GM18517 (cell line): Measurements from ENCODE around the gene VRK1.
"Not testable (repeated sequence)": the region's sequence is repeated elsewhere in the genome, so short reads cannot be mapped to it uniquely, and the experiment has no call there.

Experiments
- ATAC-seq: cut with Tn5 transposase; IDR thresholded peaks from one replicate; pipeline ENCODE4 v1.9.1; 2021; ENCODE audit warnings: mild to moderate bottlenecking, moderate library complexity; ENCODE audit not compliant: unreplicated experiment

The VRK1 gene

GRCh38 chr14:96796851-96797581, at the start of gene VRK1:
VRK1 (plus strand) TSS chr14:96797382; CDS start chr14:96833472, 36,090 bp downstream.
- ATAC-seq: peak; percentile 88

- no peak for ATAC-seq
Measured at GRCh38 chr14:96747608-96748007, 49.6 kb upstream of the VRK1 start.

- no peak for ATAC-seq
Measured at GRCh38 chr14:96748362-96748761, 48.8 kb upstream of the VRK1 start.

- no peak for ATAC-seq
Measured at GRCh38 chr14:96751505-96751904, 45.7 kb upstream of the VRK1 start.

GRCh38 chr14:96752125-96752524, 45.1 kb upstream of the VRK1 start:
- no peak for ATAC-seq

GRCh38 chr14:96752594-96752993, 44.6 kb upstream of the VRK1 start:
- no peak for ATAC-seq

GRCh38 chr14:96754162-96754844, 42.9 kb upstream of the VRK1 start:
- ATAC-seq: no peak

GRCh38 chr14:96754845-96755184, 42.4 kb upstream of the VRK1 start:
- ATAC-seq: no peak

GRCh38 chr14:96756745-96757144, 40.4 kb upstream of the VRK1 start:
- no peak for ATAC-seq

- ATAC-seq: no peak
Measured at GRCh38 chr14:96757456-96757855, 39.7 kb upstream of the VRK1 start.

GRCh38 chr14:96761066-96761465, 36.1 kb upstream of the VRK1 start:
- ATAC-seq: no peak

- peak; percentile 99 for ATAC-seq
Measured at GRCh38 chr14:96762650-96763049, 34.5 kb upstream of the VRK1 start.

GRCh38 chr14:96764012-96764411, 33.2 kb upstream of the VRK1 start:
- ATAC-seq: no peak

- not testable (repeated sequence) for ATAC-seq
Measured at GRCh38 chr14:96765205-96765604, 32.0 kb upstream of the VRK1 start.

GRCh38 chr14:96772929-96773328, 24.3 kb upstream of the VRK1 start:
- ATAC-seq: no peak

- no peak for ATAC-seq
Measured at GRCh38 chr14:96776791-96777190, 20.4 kb upstream of the VRK1 start.

GRCh38 chr14:96780500-96780899, 16.7 kb upstream of the VRK1 start:
- ATAC-seq: no peak

- no peak for ATAC-seq
Measured at GRCh38 chr14:96781371-96781770, 15.8 kb upstream of the VRK1 start.

- no peak for ATAC-seq
Measured at GRCh38 chr14:96782436-96782835, 14.7 kb upstream of the VRK1 start.

GRCh38 chr14:96783043-96783914, 13.9 kb upstream of the VRK1 start:
- ATAC-seq: no peak

- no peak for ATAC-seq
Measured at GRCh38 chr14:96783915-96784224, 13.3 kb upstream of the VRK1 start.

- no peak for ATAC-seq
Measured at GRCh38 chr14:96790186-96790585, 7.0 kb upstream of the VRK1 start.
